Sigmoid colon (tissue), 3 donors: ENCODE data around the gene TIMP2.

ENCODE experiments used
- CTCF ChIP-seq, 4 experiments: fragments of 450-650 bp in 3 of 4; fragments of 200-600 bp in 1 of 4; IDR thresholded peaks; one replicate each; pipeline ENCODE4 v1.5.1; 2016 to 2019; ENCODE audit warnings: antibody characterized with exemption in 4 of 4, mild to moderate bottlenecking in 3 of 4, moderate library complexity in 2 of 4
- POLR2A ChIP-seq, 2 donors: fragments of 450-650 bp; IDR thresholded peaks; one replicate each; pipeline ENCODE4 v1.6.1; 2016; ENCODE audit warnings: antibody characterized with exemption in 2 of 2, mild to moderate bottlenecking in 2 of 2, moderate library complexity in 2 of 2

DNA sequence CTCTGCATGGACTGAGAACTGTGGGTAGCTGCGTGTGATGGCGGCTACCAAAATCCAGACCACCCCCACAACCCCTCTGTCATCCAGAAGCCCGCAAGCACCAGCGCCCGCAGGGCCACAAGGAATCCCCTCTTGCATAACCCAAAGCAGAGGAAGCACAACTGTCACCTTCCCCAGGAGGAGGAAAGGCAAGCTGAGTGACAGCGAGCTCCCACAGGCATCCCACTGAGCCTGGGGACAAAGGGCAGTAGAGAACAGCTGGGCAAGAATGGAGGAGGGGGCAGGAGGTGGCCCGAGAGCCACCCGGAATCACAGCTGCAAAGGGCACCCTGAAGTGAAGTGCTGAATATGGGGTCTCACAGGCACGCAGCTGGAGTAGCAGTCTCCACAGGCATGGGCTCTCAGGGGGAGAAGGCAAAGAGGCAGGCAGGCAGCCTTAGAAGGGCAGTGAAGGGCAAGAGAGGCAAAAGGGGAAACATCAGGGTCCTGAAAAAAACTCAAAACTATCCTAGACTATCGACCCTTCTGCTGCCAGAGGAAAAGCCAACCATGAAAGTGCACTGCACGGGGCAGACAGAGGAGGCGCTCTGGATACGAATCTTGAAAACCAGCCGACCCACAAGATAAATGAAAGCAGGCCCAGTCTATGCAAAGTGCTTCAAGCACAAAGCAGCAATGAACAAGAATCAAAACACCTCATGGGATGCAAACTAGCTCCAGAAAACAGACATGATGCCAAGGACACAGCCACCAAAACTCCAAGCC, 101.7 kb downstream of the TIMP2 start:
- no peak for TF ChIP-seq POLR2A (IDR thresholded peaks at IDR 0.05)
- TF ChIP-seq CTCF (IDR thresholded peaks at IDR 0.05), result no peak
